H1 (cell line): ENCODE data around the gene C4orf46. TPM values are rescaled to one million over a fixed set of nuclear protein-coding genes. Genes with fewer than 3 reads are reported as not detected.

Source experiments
- CTCF ChIA-PET: fragments of 300-600 bp; sonication (Branson Sonifier 250); formaldehyde crosslinking; loops from one replicate; lab custom pipeline; 2021; ENCODE audit not compliant: partially characterized antibody; lab: Charles Lee
- POLR2A ChIA-PET: fragments of 300-600 bp; sonication (Branson Sonifier 250); formaldehyde crosslinking; loops from one replicate; lab custom pipeline; 2021; ENCODE audit warnings: inconsistent platforms; ENCODE audit not compliant: partially characterized antibody; lab: Charles Lee
- DNase-seq, 2 experiments: peaks; one replicate each; pipeline versions ENCODE4 v3.0.0 to v3.0.0-alpha.2; 2010 to 2022; ENCODE audit warnings: low spot score in 2 of 2, low read depth in 1 of 2, mixed read lengths in 1 of 2
- FAIRE-seq: peaks from 2 replicates; lab custom pipeline; 2011; peaks lifted over from hg19 to GRCh38; lab: Jason Lieb, UNC
- H2AFZ ChIP-seq: 2 replicates; pipeline ENCODE4 v1.8.1; 2012; ENCODE audit warnings: low read length, inconsistent platforms
- H2AK5ac ChIP-seq: 2 replicates; pipeline ENCODE4 v1.6.1; 2013; ENCODE audit warnings: low read depth, low read length
- H2BK120ac ChIP-seq: replicated peaks from 2 replicates; pipeline ENCODE3; 2013; ENCODE audit warnings: low read depth, low read length, inconsistent platforms
- H2BK12ac ChIP-seq: 2 replicates; pipeline ENCODE4 v1.6.1; 2013; ENCODE audit warnings: low read depth, low read length
- H2BK15ac ChIP-seq: 2 replicates; pipeline ENCODE4 v1.6.1; 2013; ENCODE audit warnings: low read length
- H2BK20ac ChIP-seq: 2 replicates; pipeline ENCODE4 v1.6.1; 2013; ENCODE audit warnings: low read length
- H2BK5ac ChIP-seq: 2 replicates; pipeline ENCODE4 v1.6.1; 2013; ENCODE audit warnings: low read depth, low read length
- H3K14ac ChIP-seq: 2 replicates; pipeline ENCODE4 v1.6.1; 2013; ENCODE audit warnings: inconsistent platforms; ENCODE audit not compliant: insufficient read length
- H3K18ac ChIP-seq: 2 replicates; pipeline ENCODE4 v1.6.1; 2013; ENCODE audit warnings: low read length; ENCODE audit errors: extremely low read depth
- H3K23ac ChIP-seq: 2 replicates; pipeline ENCODE4 v1.6.1; 2013; ENCODE audit warnings: inconsistent platforms; ENCODE audit not compliant: insufficient read length
- H3K23me2 ChIP-seq: 2 replicates; pipeline ENCODE4 v1.6.1; 2013; ENCODE audit warnings: low read depth, low read length
- H3K27ac ChIP-seq: 2 replicates; pipeline ENCODE4 v1.6.1; 2011; ENCODE audit warnings: low read depth, low read length, inconsistent platforms
- H3K27me3 ChIP-seq, 4 experiments: replicated peaks in 1 of 4; 1 replicate in 1 of 4; 2 replicates in 3 of 4; pipeline versions ENCODE4 v1.6.1 to v1.8.1; 2011 to 2013; ENCODE audit warnings: low read length in 3 of 4, mild to moderate bottlenecking in 3 of 4, inconsistent platforms in 2 of 4, mixed read lengths in 2 of 4, moderate library complexity in 1 of 4; ENCODE audit not compliant: control insufficient read depth in 3 of 4, insufficient read depth in 3 of 4; ENCODE audit errors: extremely low read depth in 1 of 4
- H3K36me3 ChIP-seq, 4 experiments: 2 replicates each; pipeline versions ENCODE4 v1.6.1 to v1.8.1; 2011 to 2013; ENCODE audit warnings: mild to moderate bottlenecking in 4 of 4, low read length in 3 of 4, moderate library complexity in 2 of 4, control low read depth in 1 of 4, inconsistent platforms in 1 of 4; ENCODE audit not compliant: insufficient read depth in 4 of 4, control insufficient read depth in 2 of 4
- H3K4ac ChIP-seq: replicated peaks from 2 replicates; pipeline ENCODE3; 2013; ENCODE audit warnings: low read length, low read depth, mixed read lengths, inconsistent platforms; ENCODE audit not compliant: insufficient read length
- H3K4me1 ChIP-seq, 4 experiments: replicated peaks in 1 of 4; 1 replicate in 1 of 4; 2 replicates in 3 of 4; pipeline versions ENCODE4 v1.6.1 to v1.8.1; 2011 to 2013; ENCODE audit warnings: low read length in 3 of 4, inconsistent platforms in 2 of 4, mixed read lengths in 1 of 4; ENCODE audit not compliant: insufficient read depth in 4 of 4, control insufficient read depth in 3 of 4
- H3K4me2 ChIP-seq, 2 experiments: 2 replicates each; pipeline versions ENCODE4 v1.6.1 to v1.8.1; 2011 to 2013; ENCODE audit warnings: low read depth in 2 of 2, low read length in 2 of 2, control low read depth in 1 of 2, inconsistent platforms in 1 of 2, mild to moderate bottlenecking in 1 of 2; ENCODE audit not compliant: insufficient read depth in 1 of 2
- H3K4me3 ChIP-seq, 4 experiments: fragments of 200-600, 300-600 bp in 1 of 4; sonication (generic), shearing (Covaris generic), sonication (Bioruptor Twin) in 1 of 4; 2 replicates each; pipeline versions ENCODE4 v1.5.1 to v1.8.1; 2011 to 2016; ENCODE audit warnings: low read length in 4 of 4, low read depth in 3 of 4, control low read depth in 2 of 4, inconsistent platforms in 2 of 4, mild to moderate bottlenecking in 2 of 4, mixed read lengths in 1 of 4, moderate library complexity in 1 of 4; ENCODE audit not compliant: insufficient read depth in 2 of 4; ENCODE audit errors: extremely low read depth in 1 of 4
- H3K56ac ChIP-seq: replicated peaks from 2 replicates; pipeline ENCODE3; 2013; ENCODE audit warnings: low read depth, mild to moderate bottlenecking, mixed read lengths, low read length, inconsistent platforms; ENCODE audit not compliant: insufficient read length
- H3K79me1 ChIP-seq: 2 replicates; pipeline ENCODE4 v1.6.1; 2013; ENCODE audit warnings: low read depth, low read length, control low read depth
- H3K79me2 ChIP-seq, 2 experiments: 2 replicates each; pipeline versions ENCODE4 v1.6.1 to v1.8.1; 2012 to 2013; ENCODE audit warnings: low read length in 2 of 2, mild to moderate bottlenecking in 2 of 2, inconsistent platforms in 1 of 2; ENCODE audit not compliant: insufficient read depth in 2 of 2, control insufficient read depth in 1 of 2
- H3K9ac ChIP-seq, 4 experiments: replicated peaks in 1 of 4; 1 replicate in 1 of 4; 2 replicates in 3 of 4; pipeline versions ENCODE4 v1.6.1 to v1.8.1; 2011 to 2013; ENCODE audit warnings: low read depth in 3 of 4, low read length in 3 of 4, control low read depth in 2 of 4, mild to moderate bottlenecking in 2 of 4, moderate library complexity in 2 of 4, inconsistent platforms in 1 of 4; ENCODE audit errors: extremely low read depth in 1 of 4
- H3K9me3 ChIP-seq, 2 experiments: 2 replicates each; pipeline versions ENCODE4 v1.6.1 to v1.8.1; 2012 to 2013; ENCODE audit warnings: mild to moderate bottlenecking in 2 of 2, moderate library complexity in 2 of 2, control low read depth in 1 of 2, inconsistent platforms in 1 of 2, low read depth in 1 of 2, low read length in 1 of 2, mixed read lengths in 1 of 2; ENCODE audit not compliant: insufficient read depth in 2 of 2
- H4K20me1 ChIP-seq, 2 experiments: replicated peaks in 1 of 2; 2 replicates each; pipeline versions ENCODE3 to v1.8.1; 2011 to 2013; ENCODE audit warnings: inconsistent platforms in 2 of 2, low read length in 2 of 2, mild to moderate bottlenecking in 1 of 2; ENCODE audit not compliant: insufficient read depth in 2 of 2, control insufficient read depth in 1 of 2
- H4K5ac ChIP-seq: 2 replicates; pipeline ENCODE4 v1.6.1; 2013; ENCODE audit warnings: low read length, low read depth, mixed read lengths, inconsistent platforms; ENCODE audit not compliant: insufficient read length
- H4K8ac ChIP-seq: 2 replicates; pipeline ENCODE4 v1.8.0; 2013; ENCODE audit warnings: mild to moderate bottlenecking, moderate library complexity, low read length, inconsistent platforms; ENCODE audit not compliant: insufficient read depth; ENCODE audit errors: extremely low read depth
- H4K91ac ChIP-seq: replicated peaks from 2 replicates; pipeline ENCODE3; 2013; ENCODE audit warnings: low read length, mixed read lengths, inconsistent platforms; ENCODE audit not compliant: insufficient read length
- ATF2 ChIP-seq: IDR thresholded peaks from 2 replicates; pipeline ENCODE4 v1.6.1; 2012; ENCODE audit warnings: low read length, inconsistent platforms
- BACH1 ChIP-seq: IDR thresholded peaks from 2 replicates; pipeline ENCODE4 v1.6.1; 2012; ENCODE audit warnings: low read length, improper control_type of control experiment
- BCL11A ChIP-seq, 2 experiments: IDR thresholded peaks; one replicate each; pipeline ENCODE4 v1.6.1; 2011; ENCODE audit warnings: low read depth in 2 of 2, low read length in 2 of 2, mild to moderate bottlenecking in 2 of 2
- CHD1 ChIP-seq: IDR thresholded peaks from 2 replicates; pipeline ENCODE4 v1.6.1; 2012; ENCODE audit warnings: low read depth, low read length, improper control_type of control experiment
- FOSL1 ChIP-seq: IDR thresholded peaks from 2 replicates; pipeline ENCODE4 v1.6.1; 2011; ENCODE audit warnings: mild to moderate bottlenecking, low read depth, low read length, moderate library complexity; ENCODE audit not compliant: insufficient read depth
- JUND ChIP-seq: IDR thresholded peaks from 2 replicates; pipeline ENCODE4 v1.6.1; 2011; ENCODE audit warnings: mild to moderate bottlenecking, improper control_type of control experiment, low read length
- NRF1 ChIP-seq: IDR thresholded peaks from 2 replicates; pipeline ENCODE4 v1.6.1; 2011; ENCODE audit warnings: mild to moderate bottlenecking, low read depth, low read length, improper control_type of control experiment
- POU5F1 ChIP-seq: IDR thresholded peaks from 2 replicates; pipeline ENCODE4 v1.6.1; 2011; ENCODE audit warnings: low read depth, mild to moderate bottlenecking, low read length, moderate library complexity
- RFX5 ChIP-seq: IDR thresholded peaks from 2 replicates; pipeline ENCODE4 v1.6.1; 2011; ENCODE audit warnings: low read depth, low read length, improper control_type of control experiment, borderline replicate concordance
- SRF ChIP-seq: IDR thresholded peaks from 2 replicates; pipeline ENCODE4 v1.6.1; 2011; ENCODE audit warnings: mild to moderate bottlenecking, low read depth, low read length, moderate library complexity
- TEAD4 ChIP-seq: IDR thresholded peaks from 2 replicates; pipeline ENCODE4 v1.6.1; 2012; ENCODE audit warnings: low read depth, low read length, inconsistent platforms, mixed read lengths
- USF2 ChIP-seq: IDR thresholded peaks from 2 replicates; pipeline ENCODE4 v1.6.1; 2011; ENCODE audit warnings: low read length, improper control_type of control experiment
- ZNF274 ChIP-seq: IDR thresholded peaks from 2 replicates; pipeline ENCODE4 v1.7.0; 2012; ENCODE audit warnings: low read length, borderline replicate concordance; ENCODE audit errors: extremely low read depth
- WGBS, 2 experiments: shearing (Covaris generic) in 1 of 2; methylation state at CpG; one replicate each; pipeline versions ENCODE4 v1.1.6 to v1.1.7; 2013 to 2015; ENCODE audit warnings: low lambda C conversion rate in 2 of 2, mixed read lengths in 2 of 2, inconsistent platforms in 1 of 2, low coverage in 1 of 2, missing lambda C conversion rate in 1 of 2; ENCODE audit not compliant: insufficient replicate concordance in 2 of 2, insufficient coverage in 1 of 2, insufficient read length in 1 of 2; ENCODE audit errors: extremely low coverage in 1 of 2, missing lambda C conversion rate in 1 of 2; 5-methylcytosine and 5-hydroxymethylcytosine counted together
- polyA plus RNA-seq, 7 experiments: library from polyadenylated mRNA; depleted of rRNA in 3 of 7; stranded (reverse) in 5 of 7; unstranded in 2 of 7; fragments of >200 nt in 5 of 7; fragments of 200-250 nt in 2 of 7; gene quantifications; 1 replicate in 5 of 7; 2 replicates in 1 of 7; 4 replicates in 1 of 7; pipeline versions ENCODE4 v1.2.1 to v1.2.3, GENCODE V29; 2011 to 2013; ENCODE audit warnings: missing spikeins in 2 of 7, mixed read lengths in 2 of 7
- total RNA-seq: library from RNA; stranded (reverse); fragmentation: NEBNext Ultra II Directional; extraction: Animal tissue kit (Norgen Biotek cat#: 25700); gene quantifications from 2 replicates; pipeline ENCODE4 v1.2.1, GENCODE V29; 2021

The C4orf46 gene
- total and polyA plus RNA-seq, 2 of the 8 experiments (the other 6 are each of a cell fraction or from before 2014, with no cell fraction given) = 19.8 to 28.6 TPM

DNA sequence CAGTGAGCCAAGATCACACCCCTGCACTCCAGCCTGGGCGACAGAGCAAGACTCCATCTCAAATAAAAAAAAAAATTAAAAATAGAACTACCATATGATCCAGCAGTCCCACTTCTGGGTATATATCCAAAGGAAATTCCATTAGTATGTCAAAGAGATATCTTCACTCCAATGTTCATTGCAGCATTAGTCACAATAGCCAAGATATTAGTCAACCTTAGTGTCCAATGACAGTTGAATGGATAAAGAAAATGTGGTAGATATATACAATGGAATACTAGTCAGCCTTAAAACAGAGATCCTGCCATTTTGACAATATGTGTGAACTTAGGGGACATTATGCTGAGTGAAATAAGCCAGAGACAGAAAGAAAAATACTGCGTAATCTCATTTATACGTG, 49.4 kb downstream of the C4orf46 start:
- Histone ChIP-seq H2BK20ac (no peak overlapping the region), H2AFZ (no peak overlapping the region), H3K56ac (no peak overlapping the region), H3K79me2 (no peaks in the 10 kb centered on the region), H2BK120ac (no peak overlapping the region), H2AK5ac (no peak overlapping the region), H3K18ac (no peak overlapping the region), H3K27me3 (no peaks in the 10 kb centered on the region), H3K23ac (no peak overlapping the region), H2BK15ac (no peak overlapping the region), H4K8ac (no peak overlapping the region), H3K36me3 (no peaks in the 10 kb centered on the region), H2BK12ac (no peak overlapping the region), H3K4me2 (no peak overlapping the region), H3K14ac (no peak overlapping the region), H4K20me1 (no peaks in the 10 kb centered on the region), H3K9me3 (no peaks in the 10 kb centered on the region), H2BK5ac (no peak overlapping the region), H4K5ac (no peak overlapping the region), H3K4me1 (no peaks in the 10 kb centered on the region), H3K23me2 (no peaks in the 10 kb centered on the region), H3K4ac (no peak overlapping the region), H3K27ac (no peak overlapping the region), H3K4me3 (no peak overlapping the region), H3K9ac (no peak overlapping the region), H3K79me1 (no peaks in the 10 kb centered on the region), H4K91ac (no peak overlapping the region)
- DNase-seq (no peak), FAIRE-seq (no peak)
- POLR2A ChIA-PET = no interaction called here
- CTCF ChIA-PET = no interaction called here
- 96% methylated on average over 3 of the region's 3 CpGs; no CpG with 5 or more reads in 1 of the 2 experiments for WGBS, 2 experiments
- TF ChIP-seq RFX5 (no peak), POU5F1 (no peak), USF2 (no peak), TEAD4 (no peak), JUND (no peak), NRF1 (no peak), ATF2 (no peak), ZNF274 (no peak), FOSL1 (no peak), SRF (no peak), BCL11A (IDR thresholded peaks at IDR 0.05; ENCODE audit: low read depth in 2 of 2, low read length in 2 of 2) (no peak), BACH1 (no peak), CHD1 (no peak)
